ENCODE measurements around the gene BCAR1.

BCAR1 gene

DNA sequence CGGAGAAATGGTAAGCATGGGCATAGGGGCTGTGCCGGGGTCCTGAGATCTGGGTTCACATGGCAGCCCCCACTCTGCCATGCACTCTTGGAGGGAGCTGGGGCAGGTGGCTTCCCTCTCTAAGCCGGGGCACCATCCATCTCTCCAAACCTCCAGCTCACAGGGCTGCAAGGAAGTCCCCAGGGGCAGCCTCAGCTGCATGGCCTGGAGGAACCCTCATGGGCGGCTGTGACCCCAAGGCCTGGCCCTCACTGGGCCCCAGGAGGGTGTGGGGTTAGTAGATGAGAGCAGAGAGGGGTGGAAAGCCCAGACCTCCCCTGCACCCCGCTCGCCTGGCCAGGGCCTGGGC is 47.0 kb downstream of the BCAR1 start:
- H3K27ac ChIP-seq = no peak overlapping the region
- no peak for TF ChIP-seq ZFX (IDR thresholded peaks at IDR 0.05; ENCODE audit: borderline replicate concordance)
- TF ChIP-seq, protein P1, sequence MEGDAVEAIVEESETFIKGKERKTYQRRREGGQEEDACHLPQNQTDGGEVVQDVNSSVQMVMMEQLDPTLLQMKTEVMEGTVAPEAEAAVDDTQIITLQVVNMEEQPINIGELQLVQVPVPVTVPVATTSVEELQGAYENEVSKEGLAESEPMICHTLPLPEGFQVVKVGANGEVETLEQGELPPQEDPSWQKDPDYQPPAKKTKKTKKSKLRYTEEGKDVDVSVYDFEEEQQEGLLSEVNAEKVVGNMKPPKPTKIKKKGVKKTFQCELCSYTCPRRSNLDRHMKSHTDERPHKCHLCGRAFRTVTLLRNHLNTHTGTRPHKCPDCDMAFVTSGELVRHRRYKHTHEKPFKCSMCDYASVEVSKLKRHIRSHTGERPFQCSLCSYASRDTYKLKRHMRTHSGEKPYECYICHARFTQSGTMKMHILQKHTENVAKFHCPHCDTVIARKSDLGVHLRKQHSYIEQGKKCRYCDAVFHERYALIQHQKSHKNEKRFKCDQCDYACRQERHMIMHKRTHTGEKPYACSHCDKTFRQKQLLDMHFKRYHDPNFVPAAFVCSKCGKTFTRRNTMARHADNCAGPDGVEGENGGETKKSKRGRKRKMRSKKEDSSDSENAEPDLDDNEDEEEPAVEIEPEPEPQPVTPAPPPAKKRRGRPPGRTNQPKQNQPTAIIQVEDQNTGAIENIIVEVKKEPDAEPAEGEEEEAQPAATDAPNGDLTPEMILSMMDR (IDR thresholded peaks at IDR 0.05) = no peak

DNA sequence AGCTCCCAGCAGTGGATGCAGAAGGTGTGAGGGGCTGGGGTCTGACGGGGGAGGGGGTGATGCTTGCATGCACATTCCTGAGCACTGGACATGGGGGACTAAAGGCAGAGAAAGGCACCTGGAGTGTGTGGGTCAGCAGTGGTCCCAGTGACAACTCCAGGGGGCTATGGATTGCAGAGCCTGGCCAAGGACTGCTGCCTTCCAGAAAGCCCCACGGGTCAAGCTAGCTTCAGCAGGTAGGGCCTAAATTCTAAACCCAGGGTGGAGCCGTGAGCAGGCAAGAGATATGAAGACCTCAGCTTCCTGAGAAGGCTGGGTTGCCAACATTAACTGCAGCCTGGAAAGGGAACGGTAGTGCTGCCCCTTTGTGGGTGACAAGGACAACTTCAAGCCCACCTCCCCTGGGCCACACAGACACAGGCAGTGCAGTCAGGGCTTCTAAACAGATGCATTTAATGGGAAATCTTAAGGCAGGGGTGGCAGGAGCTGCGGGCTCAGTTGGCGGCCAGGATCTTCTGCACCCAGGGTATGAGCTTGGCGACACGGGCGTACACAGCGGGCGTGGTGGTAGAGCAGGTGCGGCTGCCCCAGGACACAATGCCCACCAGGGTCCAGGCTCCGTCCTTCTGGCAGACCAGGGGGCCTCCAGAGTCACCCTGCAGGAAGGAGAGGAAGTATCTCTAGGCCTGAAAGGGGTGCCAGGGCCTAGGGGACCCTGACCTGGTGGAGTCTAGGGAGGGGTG is 47.6 kb downstream of the BCAR1 start:
- TF ChIP-seq ZFX (IDR thresholded peaks at IDR 0.05; ENCODE audit: borderline replicate concordance) = no peak
- TF ChIP-seq, protein P1 (IDR thresholded peaks at IDR 0.05) = no peak
- H3K27ac ChIP-seq = no peak overlapping the region

DNA sequence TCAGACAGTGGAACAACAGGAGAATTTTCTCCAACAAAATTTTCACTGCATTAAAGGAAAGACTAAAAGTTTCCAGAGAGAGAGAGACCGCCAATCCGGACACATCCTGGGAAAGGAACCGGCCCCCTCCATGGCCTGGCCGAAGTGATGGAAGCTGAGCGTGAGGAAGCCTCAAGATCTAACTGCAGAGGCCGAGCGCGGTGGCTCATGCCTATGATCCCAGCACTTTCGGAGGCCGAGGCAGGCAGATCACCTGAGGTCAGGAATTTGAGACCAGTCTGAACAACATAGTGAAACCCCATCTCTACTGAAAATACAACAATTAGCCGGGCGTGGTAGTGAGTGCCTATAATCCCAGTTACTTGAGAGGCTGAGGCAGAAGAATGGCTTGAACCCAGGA is 48.3 kb downstream of the BCAR1 start:
- TF ChIP-seq, protein P1 (IDR thresholded peaks at IDR 0.05) = no peak
- no peak for TF ChIP-seq ZFX (IDR thresholded peaks at IDR 0.05; ENCODE audit: borderline replicate concordance)
- H3K27ac ChIP-seq = no peak overlapping the region

- TF ChIP-seq ZFX (IDR thresholded peaks at IDR 0.05; ENCODE audit: borderline replicate concordance) = no peak
- TF ChIP-seq, protein P1 (IDR thresholded peaks at IDR 0.05) = no peak
- H3K27ac ChIP-seq = no peak overlapping the region
These were observed 49.3 kb downstream of the BCAR1 start for GRCh38 chr16:75202069-75202590.

DNA sequence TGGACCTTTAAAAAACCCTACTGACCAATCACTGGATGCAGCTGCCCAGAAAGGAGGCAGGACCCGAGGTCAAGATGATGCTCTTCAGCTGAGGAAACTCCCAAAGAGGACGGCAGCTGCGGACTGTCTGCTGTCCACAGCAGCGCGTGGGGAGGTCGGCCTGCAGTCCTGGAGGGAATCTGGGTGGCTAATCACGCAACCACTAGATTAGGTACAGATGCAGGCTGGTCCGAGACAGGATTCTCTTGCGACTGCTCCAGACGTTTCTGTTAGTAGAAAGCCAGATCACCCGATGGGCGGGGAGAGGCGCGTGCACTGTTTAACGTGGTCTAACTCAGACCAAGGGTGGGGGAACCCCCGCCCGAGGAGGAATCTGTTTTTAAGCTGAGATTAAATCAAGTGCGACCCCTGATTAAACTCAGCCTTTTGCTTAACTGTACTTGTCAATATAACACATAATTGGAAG is 53.3 kb downstream of the BCAR1 start:
- TF ChIP-seq, protein P1 (IDR thresholded peaks at IDR 0.05) = no peak
- no peak for TF ChIP-seq ZFX (IDR thresholded peaks at IDR 0.05; ENCODE audit: borderline replicate concordance)
- no peak overlapping the region for H3K27ac ChIP-seq

DNA sequence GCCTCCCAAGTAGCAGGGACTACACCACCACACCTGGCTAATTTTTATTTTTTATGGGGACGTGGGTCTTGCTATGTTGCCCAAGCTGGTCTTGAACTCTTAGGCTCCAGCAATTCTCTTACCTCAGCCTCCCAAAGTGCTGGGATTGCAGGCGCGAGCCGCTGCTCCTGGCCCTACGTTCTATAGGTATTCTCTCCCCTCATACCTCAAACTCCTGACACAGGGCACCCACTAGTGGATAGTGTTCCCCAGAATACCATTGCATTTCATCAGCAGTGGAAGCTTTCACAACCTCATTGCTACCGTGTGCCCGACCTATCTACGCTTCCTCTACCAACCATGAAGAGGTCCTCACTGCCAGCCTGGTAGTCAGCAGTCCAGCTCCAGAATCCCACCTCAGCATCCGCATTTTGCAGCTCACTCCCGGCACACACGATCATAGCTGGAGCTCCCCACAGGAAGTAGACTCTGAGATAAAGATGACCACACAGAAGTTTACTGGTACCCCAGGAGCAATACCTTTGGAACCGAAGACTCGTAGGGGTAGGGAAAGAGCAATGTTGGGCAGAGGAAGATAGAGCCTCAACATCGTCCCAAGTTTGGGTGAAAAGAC is 53.8 kb downstream of the BCAR1 start:
- no peak for TF ChIP-seq ZFX (IDR thresholded peaks at IDR 0.05; ENCODE audit: borderline replicate concordance)
- TF ChIP-seq, protein P1 (IDR thresholded peaks at IDR 0.05) = no peak
- no peak overlapping the region for H3K27ac ChIP-seq

DNA sequence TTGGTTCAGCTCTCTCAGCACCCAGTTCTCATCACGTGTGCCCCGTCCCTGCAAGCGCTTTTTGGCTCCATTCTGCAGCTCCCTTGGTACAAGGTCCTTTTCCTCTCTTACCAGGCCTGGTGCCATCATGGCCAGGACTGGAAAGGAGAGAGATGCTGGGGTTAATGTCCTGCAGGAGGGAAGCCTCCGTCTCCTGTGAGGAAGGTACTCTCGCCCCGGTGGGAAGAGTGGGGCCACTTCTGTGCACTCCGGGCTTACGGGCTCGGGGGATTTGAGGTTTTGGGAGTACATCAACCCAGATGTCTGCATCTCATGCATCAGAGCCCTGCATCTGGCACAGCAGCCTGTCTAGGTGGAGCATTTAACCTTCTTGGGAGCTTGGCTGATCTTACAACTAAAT is 54.6 kb downstream of the BCAR1 start:
- no peak for TF ChIP-seq ZFX (IDR thresholded peaks at IDR 0.05; ENCODE audit: borderline replicate concordance)
- TF ChIP-seq, protein P1 (IDR thresholded peaks at IDR 0.05) = no peak

More for the DNA sequence above, 54.6 kb downstream of the BCAR1 start:
- H3K27ac ChIP-seq = no peak overlapping the region

All from 22Rv1 (cell line).